GM06990 (cell line): ENCODE measurements around the gene JUP.
A peak's percentile ranks its signal among the peaks of the same experiment; 100 is the strongest.

Experiments used
- DNase-seq: peaks from one replicate; pipeline ENCODE4 v3.0.0-alpha.2; 2011; ENCODE audit not compliant: insufficient read length; ENCODE audit errors: extremely low read depth
- H3K27me3 ChIP-seq: replicated peaks from 2 replicates; pipeline ENCODE4 v1.6.0; 2011; ENCODE audit warnings: low read length; ENCODE audit not compliant: control insufficient read depth, insufficient read depth
- H3K36me3 ChIP-seq: 2 replicates; pipeline ENCODE4 v1.5.1; 2011; ENCODE audit warnings: low read length; ENCODE audit not compliant: control insufficient read depth, insufficient read depth
- H3K4me3 ChIP-seq: replicated peaks from 2 replicates; pipeline ENCODE4 v1.5.1; 2011; ENCODE audit warnings: low read depth, mild to moderate bottlenecking, control low read depth, low read length
- CTCF ChIP-seq: IDR thresholded peaks from 2 replicates; pipeline ENCODE4 v1.5.1; 2011; ENCODE audit warnings: low read length, control low read depth, mild to moderate bottlenecking, inconsistent platforms; ENCODE audit not compliant: insufficient read depth, poor library complexity, severe bottlenecking

Gene JUP

GRCh38 chr17:41738077-41738800 is 48.3 kb downstream of the JUP start:
- Histone ChIP-seq H3K36me3 (no peaks in the 10 kb centered on the region), H3K27me3 (peaks cover 1% of the 10 kb centered on the region; the same call in 1 of the 2 replicates), H3K4me3 (no peak overlapping the region)
- peak; percentile 97 for TF ChIP-seq CTCF
- DNase-seq = peak; percentile 77

- no peak for DNase-seq
- peaks cover 1% of the 10 kb centered on the region for H3K27me3 ChIP-seq
- H3K4me3 ChIP-seq = no peak overlapping the region
- no peak for TF ChIP-seq CTCF
- H3K36me3 ChIP-seq = no peaks in the 10 kb centered on the region
These were observed 48.9 kb downstream of the JUP start for GRCh38 chr17:41737680-41738023.

GRCh38 chr17:41736983-41737679 is 49.4 kb downstream of the JUP start:
- TF ChIP-seq CTCF = no peak
- no peaks in the 10 kb centered on the region for H3K36me3 ChIP-seq
- peaks cover 1% of the 10 kb centered on the region for H3K27me3 ChIP-seq
- H3K4me3 ChIP-seq = no peak overlapping the region
- DNase-seq = no peak

GRCh38 chr17:41735744-41736143 is 50.8 kb downstream of the JUP start:
- no peak for DNase-seq
- Histone ChIP-seq H3K27me3 (peaks cover 1% of the 10 kb centered on the region), H3K4me3 (no peak overlapping the region), H3K36me3 (no peaks in the 10 kb centered on the region)
- no peak for TF ChIP-seq CTCF

GRCh38 chr17:41734949-41735313 is 51.6 kb downstream of the JUP start:
- no peak for DNase-seq
- Histone ChIP-seq H3K36me3 (no peaks in the 10 kb centered on the region), H3K27me3 (peaks cover 1% of the 10 kb centered on the region), H3K4me3 (no peak overlapping the region)
- no peak for TF ChIP-seq CTCF
